HL-60/S4 treated with phorbol 12-myristate 13-acetate at 8.2 ng/mL for 4 days and 3 days (cell line): ENCODE data around the gene DDX5.

Source experiments
- in situ Hi-C: fragments of 300-500 bp; cut with MboI; formaldehyde crosslinking; loops from 2 replicates; pipeline ENCODE4 v1.15.0; 2022; ENCODE audit warnings: low sequenced_read_pairs

The DDX5 gene

GRCh38 chr17:64455993-64456885 is 49.9 kb downstream of the DDX5 start:
- in situ Hi-C loops = no loop called here

- in situ Hi-C loops = no loop called here
These were observed 56.5 kb downstream of the DDX5 start for GRCh38 chr17:64449545-64449944.

- in situ Hi-C loops = no loop called here
These were observed 57.2 kb downstream of the DDX5 start, which contains the start of gene MILR1 for GRCh38 chr17:64448665-64449512. TSS of gene MILR1 (plus strand) at chr17:64449115. CDS start at chr17:64449169, 54 bp downstream.
